ENCODE results near the gene PRXL2A.

- TF ChIP-seq, protein P1, sequence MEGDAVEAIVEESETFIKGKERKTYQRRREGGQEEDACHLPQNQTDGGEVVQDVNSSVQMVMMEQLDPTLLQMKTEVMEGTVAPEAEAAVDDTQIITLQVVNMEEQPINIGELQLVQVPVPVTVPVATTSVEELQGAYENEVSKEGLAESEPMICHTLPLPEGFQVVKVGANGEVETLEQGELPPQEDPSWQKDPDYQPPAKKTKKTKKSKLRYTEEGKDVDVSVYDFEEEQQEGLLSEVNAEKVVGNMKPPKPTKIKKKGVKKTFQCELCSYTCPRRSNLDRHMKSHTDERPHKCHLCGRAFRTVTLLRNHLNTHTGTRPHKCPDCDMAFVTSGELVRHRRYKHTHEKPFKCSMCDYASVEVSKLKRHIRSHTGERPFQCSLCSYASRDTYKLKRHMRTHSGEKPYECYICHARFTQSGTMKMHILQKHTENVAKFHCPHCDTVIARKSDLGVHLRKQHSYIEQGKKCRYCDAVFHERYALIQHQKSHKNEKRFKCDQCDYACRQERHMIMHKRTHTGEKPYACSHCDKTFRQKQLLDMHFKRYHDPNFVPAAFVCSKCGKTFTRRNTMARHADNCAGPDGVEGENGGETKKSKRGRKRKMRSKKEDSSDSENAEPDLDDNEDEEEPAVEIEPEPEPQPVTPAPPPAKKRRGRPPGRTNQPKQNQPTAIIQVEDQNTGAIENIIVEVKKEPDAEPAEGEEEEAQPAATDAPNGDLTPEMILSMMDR (IDR thresholded peaks at IDR 0.05) = no peak
- no peak for TF ChIP-seq POLR2A (IDR thresholded peaks at IDR 0.05)
Observed at GRCh38 chr10:80415734-80416478, 7.6 kb downstream of the PRXL2A start.

Measured in lower leg skin (tissue), 3 donors.